ENCODE results near the gene CEP295NL.

DNA sequence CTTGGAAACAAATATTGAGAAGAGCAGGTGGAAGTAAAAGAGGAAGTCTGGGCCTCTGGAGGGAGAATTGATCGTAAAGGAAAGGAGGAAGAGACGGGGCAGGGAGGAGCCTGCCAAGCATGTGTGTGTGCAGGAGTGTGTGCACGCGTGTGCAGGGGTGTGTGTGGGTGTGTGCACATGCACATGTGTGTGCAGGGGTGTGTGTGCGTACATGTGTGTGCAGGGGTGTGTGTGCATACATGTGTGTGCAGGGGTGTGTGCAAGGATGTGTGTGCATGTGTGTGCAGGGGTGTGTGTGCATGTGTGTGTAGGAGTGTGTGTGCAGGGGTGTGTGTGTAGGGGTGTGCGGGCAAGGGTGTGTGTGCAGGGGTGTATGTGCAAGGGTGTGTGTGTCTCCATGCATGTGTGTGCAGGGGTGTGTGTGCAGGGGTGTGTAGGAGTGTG, 10.0 kb downstream of the CEP295NL start:
- TF ChIP-seq POLR2A (IDR thresholded peaks at IDR 0.05) = no peak
- TF ChIP-seq, protein P1, sequence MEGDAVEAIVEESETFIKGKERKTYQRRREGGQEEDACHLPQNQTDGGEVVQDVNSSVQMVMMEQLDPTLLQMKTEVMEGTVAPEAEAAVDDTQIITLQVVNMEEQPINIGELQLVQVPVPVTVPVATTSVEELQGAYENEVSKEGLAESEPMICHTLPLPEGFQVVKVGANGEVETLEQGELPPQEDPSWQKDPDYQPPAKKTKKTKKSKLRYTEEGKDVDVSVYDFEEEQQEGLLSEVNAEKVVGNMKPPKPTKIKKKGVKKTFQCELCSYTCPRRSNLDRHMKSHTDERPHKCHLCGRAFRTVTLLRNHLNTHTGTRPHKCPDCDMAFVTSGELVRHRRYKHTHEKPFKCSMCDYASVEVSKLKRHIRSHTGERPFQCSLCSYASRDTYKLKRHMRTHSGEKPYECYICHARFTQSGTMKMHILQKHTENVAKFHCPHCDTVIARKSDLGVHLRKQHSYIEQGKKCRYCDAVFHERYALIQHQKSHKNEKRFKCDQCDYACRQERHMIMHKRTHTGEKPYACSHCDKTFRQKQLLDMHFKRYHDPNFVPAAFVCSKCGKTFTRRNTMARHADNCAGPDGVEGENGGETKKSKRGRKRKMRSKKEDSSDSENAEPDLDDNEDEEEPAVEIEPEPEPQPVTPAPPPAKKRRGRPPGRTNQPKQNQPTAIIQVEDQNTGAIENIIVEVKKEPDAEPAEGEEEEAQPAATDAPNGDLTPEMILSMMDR (IDR thresholded peaks at IDR 0.05) = no peak

Measured in vagina (tissue), 2 donors.